HL-60 (cell line): ENCODE data around the gene FBXO38.

Experiments used
- DNase-seq, 2 experiments: peaks; one replicate each; pipeline ENCODE4 v3.0.0-alpha.2; 2010 to 2020; ENCODE audit warnings: low read depth in 1 of 2, low spot score in 1 of 2
- H3K27ac ChIP-seq: fragments of 250-450 bp; sonication (Bioruptor Pico); replicated peaks from 2 replicates; pipeline ENCODE4 v1.5.1; 2020; ENCODE audit warnings: mild to moderate bottlenecking, moderate library complexity
- H3K27me3 ChIP-seq: fragments of 250-450 bp; sonication (Bioruptor Pico); 2 replicates; pipeline ENCODE4 v1.5.1; 2021; ENCODE audit warnings: mild to moderate bottlenecking, moderate library complexity; ENCODE audit not compliant: insufficient read depth, poor library complexity, severe bottlenecking
- H3K4me3 ChIP-seq: replicated peaks from 2 replicates; pipeline ENCODE4 v1.5.1; 2011; ENCODE audit warnings: mild to moderate bottlenecking, control low read depth, low read length; ENCODE audit not compliant: insufficient read depth
- GABPA ChIP-seq: IDR thresholded peaks from 2 replicates; pipeline ENCODE4 v1.6.1; 2012; ENCODE audit warnings: low read depth
- POLR2AphosphoS5 ChIP-seq: IDR thresholded peaks from 2 replicates; pipeline ENCODE4 v1.6.1; 2012; ENCODE audit warnings: low read depth
- SPI1 ChIP-seq: IDR thresholded peaks from 2 replicates; pipeline ENCODE4 v1.6.1; 2012; ENCODE audit warnings: low read depth, mild to moderate bottlenecking, borderline replicate concordance
- TF ChIP-seq, protein P1 (sequence below): IDR thresholded peaks from 2 replicates; pipeline ENCODE4 v1.6.1; 2012; ENCODE audit warnings: low read depth; ENCODE audit not compliant: insufficient replicate concordance
- TF ChIP-seq, protein P2 (sequence below): IDR thresholded peaks from one replicate; pipeline ENCODE4 v1.5.1; 2011; ENCODE audit warnings: low read length, control low read depth, inconsistent platforms; ENCODE audit not compliant: insufficient read depth

FBXO38 gene

DNA sequence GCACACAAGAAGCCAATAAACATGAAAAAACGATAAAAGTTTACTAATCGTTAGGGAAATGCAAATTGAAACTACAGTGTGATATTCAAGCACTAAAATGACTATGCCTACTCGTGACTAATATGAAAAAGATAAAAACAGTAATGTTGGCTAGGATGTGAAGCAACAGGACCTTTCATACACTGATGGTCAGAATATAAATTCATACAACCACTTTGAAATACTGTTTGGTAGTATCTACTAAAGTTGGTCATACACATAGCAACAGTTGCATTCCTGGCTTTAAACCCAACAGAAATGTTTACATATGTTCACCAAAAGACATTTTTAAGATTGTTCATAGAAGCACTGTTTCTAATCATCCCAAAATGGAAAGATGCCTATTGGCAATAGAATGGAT lies 24.3 kb downstream of the FBXO38 start:
- DNase-seq = no peak
- no peak overlapping the region for H3K4me3 ChIP-seq
- no peaks in the 10 kb centered on the region for H3K27me3 ChIP-seq
- TF ChIP-seq, protein P1, sequence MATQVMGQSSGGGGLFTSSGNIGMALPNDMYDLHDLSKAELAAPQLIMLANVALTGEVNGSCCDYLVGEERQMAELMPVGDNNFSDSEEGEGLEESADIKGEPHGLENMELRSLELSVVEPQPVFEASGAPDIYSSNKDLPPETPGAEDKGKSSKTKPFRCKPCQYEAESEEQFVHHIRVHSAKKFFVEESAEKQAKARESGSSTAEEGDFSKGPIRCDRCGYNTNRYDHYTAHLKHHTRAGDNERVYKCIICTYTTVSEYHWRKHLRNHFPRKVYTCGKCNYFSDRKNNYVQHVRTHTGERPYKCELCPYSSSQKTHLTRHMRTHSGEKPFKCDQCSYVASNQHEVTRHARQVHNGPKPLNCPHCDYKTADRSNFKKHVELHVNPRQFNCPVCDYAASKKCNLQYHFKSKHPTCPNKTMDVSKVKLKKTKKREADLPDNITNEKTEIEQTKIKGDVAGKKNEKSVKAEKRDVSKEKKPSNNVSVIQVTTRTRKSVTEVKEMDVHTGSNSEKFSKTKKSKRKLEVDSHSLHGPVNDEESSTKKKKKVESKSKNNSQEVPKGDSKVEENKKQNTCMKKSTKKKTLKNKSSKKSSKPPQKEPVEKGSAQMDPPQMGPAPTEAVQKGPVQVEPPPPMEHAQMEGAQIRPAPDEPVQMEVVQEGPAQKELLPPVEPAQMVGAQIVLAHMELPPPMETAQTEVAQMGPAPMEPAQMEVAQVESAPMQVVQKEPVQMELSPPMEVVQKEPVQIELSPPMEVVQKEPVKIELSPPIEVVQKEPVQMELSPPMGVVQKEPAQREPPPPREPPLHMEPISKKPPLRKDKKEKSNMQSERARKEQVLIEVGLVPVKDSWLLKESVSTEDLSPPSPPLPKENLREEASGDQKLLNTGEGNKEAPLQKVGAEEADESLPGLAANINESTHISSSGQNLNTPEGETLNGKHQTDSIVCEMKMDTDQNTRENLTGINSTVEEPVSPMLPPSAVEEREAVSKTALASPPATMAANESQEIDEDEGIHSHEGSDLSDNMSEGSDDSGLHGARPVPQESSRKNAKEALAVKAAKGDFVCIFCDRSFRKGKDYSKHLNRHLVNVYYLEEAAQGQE = no peak
- TF ChIP-seq, protein P2, sequence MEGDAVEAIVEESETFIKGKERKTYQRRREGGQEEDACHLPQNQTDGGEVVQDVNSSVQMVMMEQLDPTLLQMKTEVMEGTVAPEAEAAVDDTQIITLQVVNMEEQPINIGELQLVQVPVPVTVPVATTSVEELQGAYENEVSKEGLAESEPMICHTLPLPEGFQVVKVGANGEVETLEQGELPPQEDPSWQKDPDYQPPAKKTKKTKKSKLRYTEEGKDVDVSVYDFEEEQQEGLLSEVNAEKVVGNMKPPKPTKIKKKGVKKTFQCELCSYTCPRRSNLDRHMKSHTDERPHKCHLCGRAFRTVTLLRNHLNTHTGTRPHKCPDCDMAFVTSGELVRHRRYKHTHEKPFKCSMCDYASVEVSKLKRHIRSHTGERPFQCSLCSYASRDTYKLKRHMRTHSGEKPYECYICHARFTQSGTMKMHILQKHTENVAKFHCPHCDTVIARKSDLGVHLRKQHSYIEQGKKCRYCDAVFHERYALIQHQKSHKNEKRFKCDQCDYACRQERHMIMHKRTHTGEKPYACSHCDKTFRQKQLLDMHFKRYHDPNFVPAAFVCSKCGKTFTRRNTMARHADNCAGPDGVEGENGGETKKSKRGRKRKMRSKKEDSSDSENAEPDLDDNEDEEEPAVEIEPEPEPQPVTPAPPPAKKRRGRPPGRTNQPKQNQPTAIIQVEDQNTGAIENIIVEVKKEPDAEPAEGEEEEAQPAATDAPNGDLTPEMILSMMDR = no peak
- TF ChIP-seq GABPA = no peak
- no peak for TF ChIP-seq SPI1
- no peak overlapping the region for H3K27ac ChIP-seq

DNA sequence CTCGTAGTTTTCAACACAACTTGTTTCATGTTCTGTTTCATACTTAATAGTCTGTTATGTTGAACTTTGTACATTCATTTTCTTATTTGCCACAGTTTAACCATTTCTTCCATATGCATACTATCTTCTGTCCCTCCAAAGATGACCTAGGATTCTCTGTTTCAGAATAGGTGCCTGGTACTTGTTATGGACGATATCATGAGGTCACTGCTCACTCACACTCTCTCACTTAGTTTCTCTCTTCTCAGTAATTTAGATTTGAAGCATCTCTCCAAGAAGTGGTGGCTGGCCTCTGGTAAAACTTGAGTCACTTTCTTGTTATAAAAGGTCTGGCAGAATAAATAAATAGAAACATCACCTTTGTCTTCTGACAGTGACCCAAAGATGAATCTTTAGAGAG lies 28.4 kb downstream of the FBXO38 start:
- H3K4me3 ChIP-seq = no peak overlapping the region
- no peaks in the 10 kb centered on the region for H3K27me3 ChIP-seq
- H3K27ac ChIP-seq = no peak overlapping the region
- no peak for DNase-seq
- TF ChIP-seq GABPA = no peak
- TF ChIP-seq POLR2AphosphoS5 = no peak
- TF ChIP-seq, protein P1 = no peak
- TF ChIP-seq, protein P2 = no peak
- TF ChIP-seq SPI1 = no peak

DNA sequence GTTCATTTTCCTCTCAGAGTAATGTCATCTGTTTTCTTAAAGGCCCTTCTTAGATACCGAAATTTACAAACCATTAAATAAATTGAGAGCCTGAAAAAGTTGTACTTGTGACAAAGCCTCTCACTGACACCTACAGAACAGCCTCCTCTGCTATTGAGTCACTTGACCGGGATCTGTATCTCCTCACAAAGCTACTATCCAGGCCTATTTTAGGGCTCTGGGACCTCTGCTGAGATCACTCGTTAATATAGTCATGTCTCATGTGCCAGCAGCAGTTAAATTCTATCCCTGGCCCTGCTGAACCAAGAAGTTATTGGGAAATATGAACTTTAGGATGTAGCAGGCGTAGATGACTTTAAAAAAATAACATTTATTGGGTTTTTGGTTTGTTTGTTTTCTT lies 31.1 kb downstream of the FBXO38 start:
- no peak for DNase-seq
- TF ChIP-seq, protein P1 = no peak
- Histone ChIP-seq H3K4me3 (no peak overlapping the region), H3K27me3 (no peaks in the 10 kb centered on the region), H3K27ac (no peak overlapping the region)

DNA sequence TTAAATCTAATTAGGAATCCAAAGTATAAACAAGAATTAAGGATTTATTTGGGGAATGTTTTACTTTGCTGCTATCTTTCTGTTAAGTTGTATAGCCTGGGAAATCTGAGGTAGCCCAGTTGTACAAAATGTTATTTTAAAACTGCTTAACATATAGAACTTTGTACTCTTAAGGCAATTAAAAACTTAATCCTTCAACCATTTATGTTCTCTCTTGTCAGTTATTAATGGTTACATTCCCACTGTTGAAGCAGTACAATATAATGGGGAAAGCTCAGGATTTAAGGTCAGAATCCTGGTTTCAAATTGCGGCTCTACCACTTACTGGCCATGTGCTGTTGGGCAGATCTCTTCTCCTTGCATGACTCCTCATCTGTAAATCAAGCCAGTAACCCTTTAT lies 32.7 kb downstream of the FBXO38 start:
- TF ChIP-seq, protein P1 = no peak
- no peak for TF ChIP-seq POLR2AphosphoS5
- TF ChIP-seq SPI1 = no peak
- TF ChIP-seq, protein P2 = no peak
- TF ChIP-seq GABPA = no peak
- DNase-seq = no peak
- H3K27ac ChIP-seq = no peak overlapping the region

More for the DNA sequence above, 32.7 kb downstream of the FBXO38 start:
- Histone ChIP-seq H3K27me3 (no peaks in the 10 kb centered on the region), H3K4me3 (no peak overlapping the region)
